Neural cell (in vitro differentiated cells): ENCODE measurements around the gene BBS4. TPM values are rescaled to one million over a fixed set of nuclear protein-coding genes. Genes with fewer than 3 reads are reported as not detected.
A peak's percentile ranks its signal among the peaks of the same experiment; 100 is the strongest.

ENCODE experiments used
- H2AFZ ChIP-seq: fragments of 200-600, 300-800 bp; sonication (generic), shearing (Covaris generic); 2 replicates; pipeline ENCODE4 v1.6.0; 2014; ENCODE audit warnings: low read depth, mild to moderate bottlenecking, antibody characterized with exemption, low read length, moderate library complexity
- H3F3A ChIP-seq: fragments of 200-600 bp; shearing (Covaris generic); 2 replicates; pipeline ENCODE4 v1.6.1; 2016; ENCODE audit warnings: mild to moderate bottlenecking, moderate library complexity, mixed read lengths, antibody characterized with exemption, low read length; ENCODE audit not compliant: insufficient read depth, poor library complexity, severe bottlenecking
- H3K27ac ChIP-seq: fragments of 200-600, 300-800 bp; sonication (generic), shearing (Covaris generic); 2 replicates; pipeline ENCODE4 v1.5.1; 2014; ENCODE audit warnings: mild to moderate bottlenecking, low read length, moderate library complexity
- H3K27me3 ChIP-seq: fragments of 300-800, 200-600 bp; sonication (generic), shearing (Covaris generic); 2 replicates; pipeline ENCODE4 v1.6.0; 2014; ENCODE audit warnings: mild to moderate bottlenecking, low read depth, low read length, moderate library complexity; ENCODE audit not compliant: insufficient read depth
- H3K36me3 ChIP-seq: fragments of 300-800, 200-600 bp; sonication (generic), shearing (Covaris generic); 2 replicates; pipeline ENCODE4 v1.5.1; 2014; ENCODE audit warnings: mild to moderate bottlenecking, antibody characterized with exemption, low read length, moderate library complexity; ENCODE audit not compliant: insufficient read depth
- H3K4me2 ChIP-seq: fragments of 300-800, 200-600 bp; sonication (generic), shearing (Covaris generic); 2 replicates; pipeline ENCODE4 v1.6.0; 2014; ENCODE audit warnings: mild to moderate bottlenecking, low read length
- H3K4me3 ChIP-seq: fragments of 300-800, 200-600 bp; sonication (generic), shearing (Covaris generic); 2 replicates; pipeline ENCODE4 v1.5.1; 2014; ENCODE audit warnings: mild to moderate bottlenecking, low read length, moderate library complexity
- H3K79me2 ChIP-seq: fragments of 200-600 bp; shearing (Covaris generic); replicated peaks from 2 replicates; pipeline ENCODE4 v1.6.0; 2014; ENCODE audit warnings: mild to moderate bottlenecking, low read length, moderate library complexity; ENCODE audit not compliant: insufficient read depth
- H3K9ac ChIP-seq: fragments of 300-800, 200-600 bp; sonication (generic), shearing (Covaris generic); 2 replicates; pipeline ENCODE4 v1.6.1; 2016; ENCODE audit warnings: mild to moderate bottlenecking, low read length, mixed read lengths
- H3K9me2 ChIP-seq: fragments of 200-600 bp; shearing (Covaris generic); 2 replicates; pipeline ENCODE4 v1.6.1; 2016; ENCODE audit warnings: mild to moderate bottlenecking, low read length, mixed read lengths; ENCODE audit not compliant: insufficient read depth
- H3K9me3 ChIP-seq: fragments of 200-600, 300-800 bp; sonication (generic), shearing (Covaris generic); 2 replicates; pipeline ENCODE4 v1.6.1; 2016; ENCODE audit warnings: mild to moderate bottlenecking, mixed run types, low read length, moderate library complexity, mixed read lengths
- H4K20me1 ChIP-seq: fragments of 200-600 bp; shearing (Covaris generic); 2 replicates; pipeline ENCODE4 v1.6.1; 2016; ENCODE audit warnings: mild to moderate bottlenecking, mixed run types; ENCODE audit not compliant: insufficient read depth
- EP300 ChIP-seq: fragments of 450-650 bp; conservative IDR thresholded peaks from 2 replicates; pipeline ENCODE4 v1.6.1; 2014; ENCODE audit warnings: antibody characterized with exemption, mild to moderate bottlenecking, moderate library complexity; ENCODE audit not compliant: poor library complexity, severe bottlenecking
- EZH2 ChIP-seq: fragments of 200-600, 300-800 bp; shearing (Covaris generic), sonication (generic); IDR thresholded peaks from 2 replicates; pipeline ENCODE4 v1.6.1; 2014; ENCODE audit warnings: antibody characterized with exemption, low read length, borderline replicate concordance, mild to moderate bottlenecking; ENCODE audit not compliant: insufficient read depth, poor library complexity, severe bottlenecking
- MXI1 ChIP-seq: fragments of 450-650 bp; conservative IDR thresholded peaks from 2 replicates; pipeline ENCODE4 v1.6.1; 2014; ENCODE audit warnings: antibody characterized with exemption, mild to moderate bottlenecking; ENCODE audit not compliant: poor library complexity, severe bottlenecking
- POLR2AphosphoS5 ChIP-seq: IDR thresholded peaks from 2 replicates; pipeline ENCODE4 v1.6.1; 2012
- RAD21 ChIP-seq: fragments of 450-650 bp; conservative IDR thresholded peaks from 2 replicates; pipeline ENCODE4 v1.6.1; 2014; ENCODE audit warnings: antibody characterized with exemption, mild to moderate bottlenecking, moderate library complexity
- SMC3 ChIP-seq: fragments of 450-650 bp; conservative IDR thresholded peaks from 2 replicates; pipeline ENCODE4 v1.6.1; 2014; ENCODE audit warnings: antibody characterized with exemption, mild to moderate bottlenecking, moderate library complexity; ENCODE audit not compliant: poor library complexity
- TAF1 ChIP-seq: IDR thresholded peaks from 2 replicates; pipeline ENCODE4 v1.6.1; 2012; ENCODE audit warnings: low read depth
- polyA plus RNA-seq: library from polyadenylated mRNA; depleted of rRNA; stranded (reverse); fragments of >200 nt; gene quantifications from 2 replicates; pipeline ENCODE4 v1.2.3, GENCODE V29; 2014
- TF ChIP-seq, protein P1 (sequence below): IDR thresholded peaks from 2 replicates; pipeline ENCODE4 v1.6.1; 2012; ENCODE audit warnings: borderline replicate concordance
- TF ChIP-seq, protein P2 (sequence below): fragments of 450-650 bp; IDR thresholded peaks from 2 replicates; pipeline ENCODE4 v1.5.1; 2014; ENCODE audit warnings: antibody characterized with exemption, mild to moderate bottlenecking, moderate library complexity; ENCODE audit not compliant: poor library complexity, severe bottlenecking

The BBS4 gene
- polyA plus RNA-seq, 1 donor from 2014 or later = 88.2 TPM

DNA sequence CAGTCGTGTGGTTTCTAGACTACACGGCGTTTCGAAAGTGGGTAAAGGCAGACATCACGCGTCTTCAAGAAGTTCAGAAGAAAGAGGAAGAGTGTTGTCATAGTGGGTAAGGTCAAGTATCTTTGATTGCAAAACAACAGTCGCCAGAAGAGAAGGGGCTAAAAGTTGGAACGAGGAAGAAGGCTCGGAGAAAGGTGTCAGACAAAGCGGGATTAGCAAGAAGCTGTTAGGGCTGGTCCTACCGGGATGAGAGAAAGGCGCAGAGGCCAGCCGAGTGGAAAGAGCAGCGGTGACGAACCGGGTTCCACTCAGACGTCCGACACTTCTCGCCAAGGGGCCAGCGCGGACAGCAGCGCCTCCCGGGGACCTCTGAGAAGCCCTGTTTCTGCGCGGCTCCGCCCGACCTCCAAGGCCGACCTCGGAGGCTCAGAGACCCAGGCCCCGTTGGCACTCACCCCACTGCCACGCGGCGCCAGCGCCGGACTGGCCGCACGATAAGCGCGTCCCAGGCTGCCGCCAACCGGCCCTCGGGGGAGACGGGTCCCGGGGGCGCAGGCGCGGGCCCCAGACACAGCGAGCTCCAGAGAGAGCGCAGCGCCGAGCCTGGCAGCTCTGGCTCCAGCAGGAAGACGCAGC, 97.1 kb downstream of the BBS4 start:
- peaks cover 31% of the 10 kb centered on the region for H3K79me2 ChIP-seq
- H3K36me3 ChIP-seq = no peaks in the 10 kb centered on the region
- H3K27me3 ChIP-seq = no peaks in the 10 kb centered on the region
- H2AFZ ChIP-seq = peak overlapping the region; percentile 77
- H3K9me2 ChIP-seq = no peaks in the 10 kb centered on the region
- H4K20me1 ChIP-seq = no peaks in the 10 kb centered on the region
- H3F3A ChIP-seq = peaks cover 8% of the 10 kb centered on the region
- peak overlapping the region; percentile 94 for H3K9ac ChIP-seq
- TF ChIP-seq RAD21 = peak; percentile 14
- TF ChIP-seq, protein P1, sequence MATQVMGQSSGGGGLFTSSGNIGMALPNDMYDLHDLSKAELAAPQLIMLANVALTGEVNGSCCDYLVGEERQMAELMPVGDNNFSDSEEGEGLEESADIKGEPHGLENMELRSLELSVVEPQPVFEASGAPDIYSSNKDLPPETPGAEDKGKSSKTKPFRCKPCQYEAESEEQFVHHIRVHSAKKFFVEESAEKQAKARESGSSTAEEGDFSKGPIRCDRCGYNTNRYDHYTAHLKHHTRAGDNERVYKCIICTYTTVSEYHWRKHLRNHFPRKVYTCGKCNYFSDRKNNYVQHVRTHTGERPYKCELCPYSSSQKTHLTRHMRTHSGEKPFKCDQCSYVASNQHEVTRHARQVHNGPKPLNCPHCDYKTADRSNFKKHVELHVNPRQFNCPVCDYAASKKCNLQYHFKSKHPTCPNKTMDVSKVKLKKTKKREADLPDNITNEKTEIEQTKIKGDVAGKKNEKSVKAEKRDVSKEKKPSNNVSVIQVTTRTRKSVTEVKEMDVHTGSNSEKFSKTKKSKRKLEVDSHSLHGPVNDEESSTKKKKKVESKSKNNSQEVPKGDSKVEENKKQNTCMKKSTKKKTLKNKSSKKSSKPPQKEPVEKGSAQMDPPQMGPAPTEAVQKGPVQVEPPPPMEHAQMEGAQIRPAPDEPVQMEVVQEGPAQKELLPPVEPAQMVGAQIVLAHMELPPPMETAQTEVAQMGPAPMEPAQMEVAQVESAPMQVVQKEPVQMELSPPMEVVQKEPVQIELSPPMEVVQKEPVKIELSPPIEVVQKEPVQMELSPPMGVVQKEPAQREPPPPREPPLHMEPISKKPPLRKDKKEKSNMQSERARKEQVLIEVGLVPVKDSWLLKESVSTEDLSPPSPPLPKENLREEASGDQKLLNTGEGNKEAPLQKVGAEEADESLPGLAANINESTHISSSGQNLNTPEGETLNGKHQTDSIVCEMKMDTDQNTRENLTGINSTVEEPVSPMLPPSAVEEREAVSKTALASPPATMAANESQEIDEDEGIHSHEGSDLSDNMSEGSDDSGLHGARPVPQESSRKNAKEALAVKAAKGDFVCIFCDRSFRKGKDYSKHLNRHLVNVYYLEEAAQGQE = no peak
- no peak for TF ChIP-seq EP300
- peak; percentile 23 for TF ChIP-seq SMC3
- TF ChIP-seq, protein P2, sequence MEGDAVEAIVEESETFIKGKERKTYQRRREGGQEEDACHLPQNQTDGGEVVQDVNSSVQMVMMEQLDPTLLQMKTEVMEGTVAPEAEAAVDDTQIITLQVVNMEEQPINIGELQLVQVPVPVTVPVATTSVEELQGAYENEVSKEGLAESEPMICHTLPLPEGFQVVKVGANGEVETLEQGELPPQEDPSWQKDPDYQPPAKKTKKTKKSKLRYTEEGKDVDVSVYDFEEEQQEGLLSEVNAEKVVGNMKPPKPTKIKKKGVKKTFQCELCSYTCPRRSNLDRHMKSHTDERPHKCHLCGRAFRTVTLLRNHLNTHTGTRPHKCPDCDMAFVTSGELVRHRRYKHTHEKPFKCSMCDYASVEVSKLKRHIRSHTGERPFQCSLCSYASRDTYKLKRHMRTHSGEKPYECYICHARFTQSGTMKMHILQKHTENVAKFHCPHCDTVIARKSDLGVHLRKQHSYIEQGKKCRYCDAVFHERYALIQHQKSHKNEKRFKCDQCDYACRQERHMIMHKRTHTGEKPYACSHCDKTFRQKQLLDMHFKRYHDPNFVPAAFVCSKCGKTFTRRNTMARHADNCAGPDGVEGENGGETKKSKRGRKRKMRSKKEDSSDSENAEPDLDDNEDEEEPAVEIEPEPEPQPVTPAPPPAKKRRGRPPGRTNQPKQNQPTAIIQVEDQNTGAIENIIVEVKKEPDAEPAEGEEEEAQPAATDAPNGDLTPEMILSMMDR = no peak
- no peak for TF ChIP-seq POLR2AphosphoS5
- peak overlapping the region; percentile 99 for H3K27ac ChIP-seq
- H3K9me3 ChIP-seq = no peaks in the 10 kb centered on the region
- peak overlapping the region; percentile 100 for H3K4me2 ChIP-seq
- peak overlapping the region; percentile 98 for H3K4me3 ChIP-seq

DNA sequence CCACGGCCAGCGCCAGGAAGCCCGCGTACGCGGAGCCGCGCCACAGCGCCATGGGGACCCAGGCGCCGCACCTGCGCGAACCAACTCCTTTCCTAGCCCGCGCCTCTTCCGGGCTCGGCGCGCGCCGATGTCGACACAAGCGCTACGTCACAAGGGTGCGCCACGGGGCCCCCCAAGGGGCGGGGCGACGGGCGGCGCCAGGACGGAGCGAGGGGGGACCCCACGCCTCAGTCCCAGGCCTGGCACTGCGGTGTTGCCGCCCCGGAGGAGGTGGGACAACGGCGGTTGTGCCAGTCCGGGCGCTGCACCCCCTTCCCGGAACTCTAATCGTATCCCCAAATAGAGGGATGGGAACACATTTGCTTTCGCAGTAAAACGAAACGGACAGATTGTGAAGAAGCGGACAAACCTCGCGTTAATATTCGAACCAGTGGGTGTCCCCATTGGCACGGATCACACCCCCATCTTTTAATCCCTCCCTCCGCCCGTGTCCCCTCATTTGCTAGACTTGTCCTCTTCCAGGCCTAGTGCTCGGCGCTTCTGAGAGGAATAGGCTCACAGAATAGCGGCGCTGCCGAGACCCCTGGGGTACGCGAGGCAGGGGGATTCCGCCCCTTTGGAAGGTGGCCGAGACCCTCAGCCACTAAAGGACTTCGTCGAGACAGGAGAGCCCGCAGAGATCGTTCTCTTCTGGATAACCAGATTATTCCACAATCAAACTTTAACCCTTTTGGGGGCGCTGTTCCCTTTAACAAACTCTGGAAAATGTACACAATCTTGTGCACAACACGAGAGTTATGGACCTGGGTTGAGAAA, 97.8 kb downstream of the BBS4 start, which contains the start of gene ADPGK:
Gene ADPGK (minus strand): TSS at position 119 of the 816 bp plus-strand sequence. CDS start 67 bp downstream, at position 52.
- Histone ChIP-seq H3K27me3 (no peaks in the 10 kb centered on the region), H3K27ac (peak within 1 kb of the TSS; percentile 99), H3K36me3 (no peaks in the 10 kb centered on the region), H4K20me1 (no peaks in the 10 kb centered on the region), H2AFZ (peak within 1 kb of the TSS; percentile 98), H3K9me3 (no peaks in the 10 kb centered on the region), H3K4me2 (peak within 1 kb of the TSS; percentile 100), H3K9ac (peak within 1 kb of the TSS; percentile 94), H3K9me2 (no peaks in the 10 kb centered on the region), H3K79me2 (peaks cover 26% of the 10 kb centered on the region), H3K4me3 (peak within 1 kb of the TSS; percentile 98), H3F3A (peaks cover 8% of the 10 kb centered on the region)
- TF ChIP-seq, protein P2 = peak; percentile 89
- TF ChIP-seq, protein P1 = peak; percentile 94
- peak; percentile 95 for TF ChIP-seq POLR2AphosphoS5
- peak; percentile 85 for TF ChIP-seq EP300
- no peak for TF ChIP-seq EZH2
- TF ChIP-seq RAD21 = peak; percentile 89
- peak; percentile 90 for TF ChIP-seq TAF1
- peak; percentile 88 for TF ChIP-seq SMC3
- peak; percentile 98 for TF ChIP-seq MXI1
